Bronchial epithelial cell (primary cell): ENCODE results near the gene INS. TPM values are rescaled to one million over a fixed set of nuclear protein-coding genes. Genes with fewer than 3 reads are reported as not detected.

Experiments
- DNase-seq: peaks from one replicate; pipeline ENCODE4 v3.0.0-alpha.2; 2010; ENCODE audit warnings: low read depth
- FAIRE-seq: peaks from 2 replicates; lab custom pipeline; 2011; peaks lifted over from hg19 to GRCh38; lab: Jason Lieb, UNC
- H3K27me3 ChIP-seq: 2 replicates; pipeline ENCODE4 v1.5.1; 2011; ENCODE audit warnings: low read length; ENCODE audit not compliant: control insufficient read depth, insufficient read depth
- H3K36me3 ChIP-seq: 2 replicates; pipeline ENCODE4 v1.5.1; 2011; ENCODE audit warnings: low read length; ENCODE audit not compliant: control insufficient read depth, insufficient read depth
- H3K4me3 ChIP-seq: 2 replicates; pipeline ENCODE4 v1.5.1; 2011; ENCODE audit warnings: mild to moderate bottlenecking, low read depth, low read length, control low read depth
- CTCF ChIP-seq: IDR thresholded peaks from 2 replicates; pipeline ENCODE4 v1.5.1; 2011; ENCODE audit warnings: mild to moderate bottlenecking, moderate library complexity, low read length, control low read depth, inconsistent platforms; ENCODE audit not compliant: insufficient read depth, severe bottlenecking
- total RNA-seq: library from RNA; depleted of rRNA; stranded (reverse); fragments of >200 nt; gene quantifications from 2 replicates; pipeline ENCODE4 v1.2.1, GENCODE V29; 2014

INS gene
- total RNA-seq, 1 donor from 2014 or later, result not detected

DNA sequence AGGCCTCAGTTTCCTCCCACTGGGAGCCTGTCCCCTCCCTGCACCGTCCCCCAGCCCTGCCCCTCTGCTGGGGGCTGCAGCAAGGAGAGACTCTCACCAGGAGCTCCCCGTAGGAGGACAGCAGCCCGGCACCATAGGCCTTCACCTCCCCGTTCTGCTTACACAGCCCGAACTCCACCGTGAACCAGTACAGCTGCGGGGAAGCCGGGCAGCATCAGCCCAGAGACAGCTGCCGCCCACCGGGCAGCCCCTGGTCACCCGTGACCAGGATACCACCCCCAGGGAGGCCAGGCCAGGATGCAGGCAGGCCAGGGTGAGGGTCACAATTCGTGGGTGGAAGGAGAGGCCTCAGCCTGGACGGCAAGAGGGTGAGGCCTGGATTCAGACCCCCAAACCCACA is 4.6 kb upstream of the INS start:
- no peak for FAIRE-seq
- no peak for TF ChIP-seq CTCF
- no peak for DNase-seq
- H3K36me3 ChIP-seq, result no peaks in the 10 kb centered on the region
- H3K27me3 ChIP-seq, result no peaks in the 10 kb centered on the region
- H3K4me3 ChIP-seq, result no peak overlapping the region

DNA sequence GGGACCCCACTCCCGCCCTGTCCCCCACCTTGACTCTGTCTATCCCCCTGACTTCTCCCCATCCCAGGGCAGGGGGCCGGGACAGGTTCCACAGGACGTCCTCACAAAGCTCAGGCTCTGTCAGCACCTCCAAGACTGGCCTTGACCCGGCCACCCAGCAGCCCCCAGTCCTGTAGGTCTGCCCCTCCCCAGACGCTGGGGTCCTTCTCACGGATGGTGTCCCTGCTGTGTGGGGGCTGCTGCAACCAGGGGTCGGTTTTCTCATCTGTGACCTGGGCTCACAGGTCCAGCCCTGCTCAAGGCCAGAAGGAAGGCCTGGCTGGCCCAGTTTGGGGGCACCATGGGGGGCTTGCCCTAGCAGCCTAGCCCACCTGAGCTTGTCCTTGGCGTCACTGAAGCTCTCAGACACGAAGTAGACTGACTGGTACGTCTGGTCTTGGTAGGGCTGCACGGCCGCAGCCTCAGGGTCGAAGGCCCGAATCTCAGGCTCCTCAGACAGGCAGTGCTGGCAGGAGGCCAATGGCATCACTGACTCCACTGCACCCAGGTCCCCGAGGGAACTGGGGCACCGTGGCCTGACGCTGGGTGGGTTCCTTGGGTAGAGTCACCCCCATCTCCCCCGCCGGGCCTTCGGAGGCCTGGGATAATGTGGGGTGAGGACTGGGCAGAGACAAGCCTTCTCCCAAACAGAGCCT is 4.0 kb upstream of the INS start:
- H3K27me3 ChIP-seq, result no peaks in the 10 kb centered on the region
- DNase-seq (no peak), FAIRE-seq (no peak)
- H3K36me3 ChIP-seq, result no peaks in the 10 kb centered on the region
- H3K4me3 ChIP-seq, result no peak overlapping the region
- TF ChIP-seq CTCF, result no peak

DNA sequence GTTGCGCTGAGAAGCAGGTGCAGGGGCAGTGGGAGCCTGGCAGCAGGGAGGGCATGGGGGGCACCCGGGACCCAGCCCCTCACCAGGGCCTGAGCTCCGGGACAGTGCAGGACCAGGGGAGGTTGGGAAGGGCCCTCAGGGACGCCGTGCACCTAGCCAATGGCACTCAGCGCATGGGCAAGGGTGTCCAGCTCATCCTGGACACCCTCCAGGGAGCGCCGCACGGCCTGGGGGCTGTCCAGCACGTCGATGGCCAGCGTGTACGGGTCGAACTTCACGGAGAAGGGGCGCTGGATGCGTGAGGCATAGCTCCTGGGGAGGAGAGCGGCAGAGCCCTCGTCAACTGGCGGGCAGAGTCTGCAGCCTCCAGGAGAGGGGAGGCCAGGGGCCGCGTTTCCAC is 3.1 kb upstream of the INS start:
- H3K27me3 ChIP-seq, result no peaks in the 10 kb centered on the region
- no peaks in the 10 kb centered on the region for H3K36me3 ChIP-seq
- DNase-seq (no peak), FAIRE-seq (no peak)
- TF ChIP-seq CTCF, result no peak
- no peak overlapping the region for H3K4me3 ChIP-seq

GRCh38 chr11:2163428-2163978 is 2.5 kb upstream of the INS start:
- no peaks in the 10 kb centered on the region for H3K36me3 ChIP-seq
- DNase-seq (no peak), FAIRE-seq (no peak)
- H3K27me3 ChIP-seq, result no peaks in the 10 kb centered on the region
- no peak for TF ChIP-seq CTCF
- no peak overlapping the region for H3K4me3 ChIP-seq

DNA sequence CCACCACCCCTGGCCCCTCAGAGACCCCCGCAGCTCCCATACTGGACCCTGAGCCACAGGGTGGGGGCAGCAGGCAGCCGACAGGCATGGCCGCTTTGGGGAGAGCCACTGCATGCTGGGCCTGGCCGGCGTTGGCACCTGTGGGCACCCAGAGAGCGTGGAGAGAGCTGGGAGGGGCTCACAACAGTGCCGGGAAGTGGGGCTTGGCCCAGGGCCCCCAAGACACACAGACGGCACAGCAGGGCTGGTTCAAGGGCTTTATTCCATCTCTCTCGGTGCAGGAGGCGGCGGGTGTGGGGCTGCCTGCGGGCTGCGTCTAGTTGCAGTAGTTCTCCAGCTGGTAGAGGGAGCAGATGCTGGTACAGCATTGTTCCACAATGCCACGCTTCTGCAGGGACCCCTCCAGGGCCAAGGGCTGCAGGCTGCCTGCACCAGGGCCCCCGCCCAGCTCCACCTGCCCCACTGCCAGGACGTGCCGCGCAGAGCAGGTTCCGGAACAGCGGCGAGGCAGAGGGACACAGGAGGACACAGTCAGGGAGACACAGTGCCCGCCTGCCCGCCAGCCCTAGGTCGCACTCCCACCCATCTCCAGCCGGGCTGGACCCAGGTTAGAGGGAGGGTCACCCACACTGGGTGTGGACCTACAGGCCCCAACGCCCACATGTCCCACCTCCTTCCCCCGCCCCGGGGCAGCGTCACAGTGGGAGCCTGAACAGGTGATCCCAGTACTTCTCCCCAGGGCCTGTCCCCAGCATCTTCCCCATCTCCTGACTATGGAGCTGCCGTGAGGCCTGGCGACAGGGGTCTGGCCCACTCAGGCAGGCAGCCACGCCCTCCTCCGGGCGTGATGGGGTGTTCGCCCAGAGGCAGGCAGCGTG is 1.2 kb downstream of the INS start:
- FAIRE-seq (no peak), DNase-seq (no peak)
- no peak for TF ChIP-seq CTCF
- no peak overlapping the region for H3K4me3 ChIP-seq
- no peaks in the 10 kb centered on the region for H3K27me3 ChIP-seq
- H3K36me3 ChIP-seq, result no peaks in the 10 kb centered on the region
